Sigmoid colon (tissue), 3 donors: Measurements from ENCODE around the gene CRISPLD2.

ENCODE experiments used
- POLR2A ChIP-seq, 2 donors: fragments of 450-650 bp; IDR thresholded peaks; one replicate each; pipeline ENCODE4 v1.6.1; 2016; ENCODE audit warnings: antibody characterized with exemption in 2 of 2, mild to moderate bottlenecking in 2 of 2, moderate library complexity in 2 of 2
- TF ChIP-seq, protein P1 (sequence below), 4 experiments: fragments of 450-650 bp in 3 of 4; fragments of 200-600 bp in 1 of 4; IDR thresholded peaks; one replicate each; pipeline ENCODE4 v1.5.1; 2016 to 2019; ENCODE audit warnings: antibody characterized with exemption in 4 of 4, mild to moderate bottlenecking in 3 of 4, moderate library complexity in 2 of 4

GRCh38 chr16:84898447-84898846 is 78.7 kb downstream of the CRISPLD2 start:
- TF ChIP-seq, protein P1, sequence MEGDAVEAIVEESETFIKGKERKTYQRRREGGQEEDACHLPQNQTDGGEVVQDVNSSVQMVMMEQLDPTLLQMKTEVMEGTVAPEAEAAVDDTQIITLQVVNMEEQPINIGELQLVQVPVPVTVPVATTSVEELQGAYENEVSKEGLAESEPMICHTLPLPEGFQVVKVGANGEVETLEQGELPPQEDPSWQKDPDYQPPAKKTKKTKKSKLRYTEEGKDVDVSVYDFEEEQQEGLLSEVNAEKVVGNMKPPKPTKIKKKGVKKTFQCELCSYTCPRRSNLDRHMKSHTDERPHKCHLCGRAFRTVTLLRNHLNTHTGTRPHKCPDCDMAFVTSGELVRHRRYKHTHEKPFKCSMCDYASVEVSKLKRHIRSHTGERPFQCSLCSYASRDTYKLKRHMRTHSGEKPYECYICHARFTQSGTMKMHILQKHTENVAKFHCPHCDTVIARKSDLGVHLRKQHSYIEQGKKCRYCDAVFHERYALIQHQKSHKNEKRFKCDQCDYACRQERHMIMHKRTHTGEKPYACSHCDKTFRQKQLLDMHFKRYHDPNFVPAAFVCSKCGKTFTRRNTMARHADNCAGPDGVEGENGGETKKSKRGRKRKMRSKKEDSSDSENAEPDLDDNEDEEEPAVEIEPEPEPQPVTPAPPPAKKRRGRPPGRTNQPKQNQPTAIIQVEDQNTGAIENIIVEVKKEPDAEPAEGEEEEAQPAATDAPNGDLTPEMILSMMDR (IDR thresholded peaks at IDR 0.05) = no peak
- no peak for TF ChIP-seq POLR2A (IDR thresholded peaks at IDR 0.05)
